B cell (primary cell): ENCODE results near the gene MYO16. TPM values are rescaled to one million over a fixed set of nuclear protein-coding genes. Genes with fewer than 3 reads are reported as not detected.

Source experiments
- ATAC-seq: fragments of 200-7000 bp; cut with Tn5 transposase; one replicate; pipeline ENCODE4 v1.10.0; 2021; ENCODE audit warnings: low read depth, mild to moderate bottlenecking, moderate number of reproducible peaks, moderate library complexity
- CTCF ChIA-PET: fragments of 350-600 bp; sonication (Branson Sonifier 250); formaldehyde crosslinking; loops from one replicate; lab custom pipeline; 2021; ENCODE audit warnings: antibody characterized with exemption, inconsistent platforms; lab: Charles Lee
- POLR2A ChIA-PET: fragments of 350-600 bp; sonication (Branson Sonifier 250); formaldehyde crosslinking; loops from one replicate; lab custom pipeline; 2021; ENCODE audit warnings: antibody characterized with exemption; lab: Charles Lee
- DNase-seq: peaks from one replicate; pipeline ENCODE4 v3.0.0; 2013
- H2AFZ ChIP-seq: 2 replicates; pipeline ENCODE4 v1.6.1; 2012; ENCODE audit warnings: mild to moderate bottlenecking, low read depth, low read length; ENCODE audit not compliant: insufficient read depth, poor library complexity, severe bottlenecking
- H3K27ac ChIP-seq, 2 donors: 1 replicate in 1 of 2; 2 replicates in 1 of 2; pipeline ENCODE4 v1.5.1; 2012 to 2013; ENCODE audit warnings: low read length in 2 of 2, mild to moderate bottlenecking in 2 of 2, moderate library complexity in 1 of 2
- H3K27me3 ChIP-seq, 4 experiments: fragments of 200-600 bp in 1 of 4; sonication (generic) in 1 of 4; replicated peaks in 1 of 4; 1 replicate in 2 of 4; 2 replicates in 2 of 4; pipeline versions ENCODE4 v1.6.1 to v1.7.0; 2013 to 2016; ENCODE audit warnings: low read length in 3 of 4, mild to moderate bottlenecking in 2 of 4, mixed read lengths in 1 of 4, moderate library complexity in 1 of 4; ENCODE audit not compliant: insufficient read depth in 4 of 4, control insufficient read depth in 3 of 4; ENCODE audit errors: control extremely low read depth in 1 of 4
- H3K36me3 ChIP-seq, 2 experiments: replicated peaks in 1 of 2; 1 replicate in 1 of 2; 2 replicates in 1 of 2; pipeline versions ENCODE4 v1.6.1 to v1.7.1; 2013; ENCODE audit warnings: low read length in 1 of 2; ENCODE audit not compliant: insufficient read depth in 2 of 2, control insufficient read depth in 1 of 2; ENCODE audit errors: control extremely low read depth in 1 of 2, extremely low read depth in 1 of 2
- H3K4me1 ChIP-seq, 2 donors: fragments of 200-600 bp in 1 of 2; sonication (generic) in 1 of 2; 1 replicate in 1 of 2; 2 replicates in 1 of 2; pipeline versions ENCODE4 v1.5.1 to v1.6.1; 2013 to 2017; ENCODE audit warnings: low read length in 2 of 2; ENCODE audit not compliant: control insufficient read depth in 2 of 2, insufficient read depth in 2 of 2
- H3K4me2 ChIP-seq: replicated peaks from 2 replicates; pipeline ENCODE3; 2012; ENCODE audit warnings: mild to moderate bottlenecking, low read depth, low read length; ENCODE audit not compliant: poor library complexity, severe bottlenecking
- H3K4me3 ChIP-seq, 5 experiments: fragments of 200-600 bp in 1 of 5; sonication (generic) in 1 of 5; 1 replicate in 3 of 5; 2 replicates in 2 of 5; pipeline versions ENCODE4 v1.5.1 to v1.7.0; 2011 to 2016; ENCODE audit warnings: low read length in 4 of 5, mild to moderate bottlenecking in 4 of 5, low read depth in 2 of 5, control low read depth in 1 of 5, moderate library complexity in 1 of 5; ENCODE audit not compliant: insufficient read depth in 1 of 5; ENCODE audit errors: control extremely low read depth in 1 of 5, extremely low read depth in 1 of 5
- H3K79me2 ChIP-seq: fragments of 200-600 bp; sonication (generic); one replicate; pipeline ENCODE4 v1.6.0; 2016; ENCODE audit warnings: low read length; ENCODE audit not compliant: control insufficient read depth, insufficient read depth
- H3K9ac ChIP-seq: fragments of 200-600 bp; sonication (generic); 2 replicates; pipeline ENCODE4 v1.6.1; 2017; ENCODE audit warnings: mild to moderate bottlenecking, low read length, moderate library complexity
- H3K9me3 ChIP-seq, 3 donors: one replicate each; pipeline versions ENCODE4 v1.6.1 to v1.7.1; 2013; ENCODE audit warnings: low read length in 2 of 3; ENCODE audit not compliant: control insufficient read depth in 2 of 3, insufficient read depth in 1 of 3; ENCODE audit errors: control extremely low read depth in 1 of 3
- H4K20me1 ChIP-seq: 2 replicates; pipeline ENCODE4 v1.6.0; 2012; ENCODE audit warnings: mild to moderate bottlenecking, low read length; ENCODE audit not compliant: insufficient read depth, control insufficient read depth, poor library complexity, severe bottlenecking
- H3K27ac Mint-ChIP-seq: one replicate; pipeline ENCODE4 v1.8.0; 2021; ENCODE audit warnings: mixed read lengths
- H3K27me3 Mint-ChIP-seq: one replicate; pipeline ENCODE4 v1.8.0; 2021; ENCODE audit warnings: mixed read lengths
- H3K4me1 Mint-ChIP-seq: one replicate; pipeline ENCODE4 v1.8.0; 2021; ENCODE audit warnings: mixed read lengths
- H3K4me3 Mint-ChIP-seq: one replicate; pipeline ENCODE4 v1.8.0; 2021; ENCODE audit warnings: mixed read lengths
- H3K9me3 Mint-ChIP-seq: one replicate; pipeline ENCODE4 v1.8.0; 2022; ENCODE audit warnings: mixed read lengths; ENCODE audit not compliant: insufficient read depth
- EZH2 ChIP-seq: IDR thresholded peaks from 2 replicates; pipeline ENCODE4 v1.6.1; 2012; ENCODE audit warnings: borderline replicate concordance, low read depth, mild to moderate bottlenecking, moderate library complexity, low read length; ENCODE audit not compliant: insufficient read depth, poor library complexity, severe bottlenecking
- WGBS: methylation state at CpG from one replicate; pipeline ENCODE4 v1.1.5; 2013; ENCODE audit warnings: missing lambda C conversion rate; ENCODE audit not compliant: insufficient coverage; 5-methylcytosine and 5-hydroxymethylcytosine counted together
- intact Hi-C: fragments of 100-400 bp; cut with micrococcal nuclease; formaldehyde crosslinking; loops from one replicate; pipeline ENCODE4 v1.10.0; 2022
- polyA plus RNA-seq: library from polyadenylated mRNA; depleted of rRNA; stranded (reverse); fragments of >200 nt; gene quantifications from 2 replicates; pipeline ENCODE4 v1.2.3, GENCODE V29; 2012
- total RNA-seq, 2 donors: library from RNA; stranded (reverse); fragments of 120-200 nt in 1 of 2; gene quantifications; 1 replicate in 1 of 2; 2 replicates in 1 of 2; pipeline versions ENCODE4 v1.2.3 to v1.2.4, GENCODE V29; 2013 to 2022
- TF ChIP-seq, protein P1 (sequence below): fragments of 200-600 bp; IDR thresholded peaks from one replicate; pipeline ENCODE4 v1.8.0; 2022; ENCODE audit warnings: antibody characterized with exemption, mild to moderate bottlenecking

MYO16 gene
- total and polyA plus RNA-seq, 2 donors (not counting 1 experiment from before 2014, with no cell fraction given): not detected

DNA sequence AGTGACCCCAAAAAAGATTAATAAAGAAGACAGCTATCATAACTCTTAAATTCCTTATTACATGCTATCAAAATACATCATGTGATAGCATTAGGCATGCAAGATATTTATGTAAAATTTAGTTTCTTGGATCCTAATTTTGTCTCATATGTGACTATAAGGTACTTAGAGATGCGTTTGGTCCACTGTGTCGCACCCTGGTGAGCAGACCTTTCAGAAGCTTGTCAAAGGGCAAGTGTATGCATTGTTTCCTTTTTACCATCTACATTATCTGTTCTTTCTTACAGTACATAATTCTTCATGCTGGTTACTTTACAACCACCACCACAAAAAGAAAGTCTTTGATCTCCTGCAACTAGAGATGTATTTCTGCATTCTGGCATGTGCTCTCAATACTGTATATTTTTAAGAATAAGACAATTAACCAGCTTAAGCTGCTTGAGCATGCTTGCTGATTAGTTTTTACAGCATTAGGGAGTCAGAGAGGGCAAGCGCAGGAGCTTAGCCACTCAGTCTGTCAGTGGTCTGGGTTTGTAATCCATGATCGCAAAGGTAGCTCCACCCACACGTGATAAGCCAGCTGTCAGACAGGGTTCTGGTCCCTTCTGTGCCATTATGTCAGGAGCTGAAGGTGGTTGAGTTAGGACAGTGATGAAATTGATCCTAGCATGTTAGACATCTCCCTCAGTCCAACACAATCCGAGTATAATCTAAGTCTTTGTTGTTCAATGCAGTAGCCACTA lies 500.9 kb downstream of the MYO16 start:
- Histone ChIP-seq H3K27ac (no peak overlapping the region), H3K4me1 (peaks cover 11 to 15% of the 10 kb centered on the region in 2 donors), H3K27me3 (no peaks in the 10 kb centered on the region), H3K4me3 (no peak overlapping the region), H4K20me1 (no peaks in the 10 kb centered on the region), H3K36me3 (no peaks in the 10 kb centered on the region), H3K79me2 (no peaks in the 10 kb centered on the region), H3K9ac (no peak overlapping the region), H3K4me2 (no peak overlapping the region), H2AFZ (no peak overlapping the region), H3K9me3 (no peaks in the 10 kb centered on the region)
- Mint-ChIP-seq H3K27me3 (no peaks in the 10 kb centered on the region), H3K4me3 (no peak overlapping the region), H3K27ac (no peak overlapping the region), H3K9me3 (no peaks in the 10 kb centered on the region), H3K4me1 (peaks cover 24% of the 10 kb centered on the region)
- CTCF ChIA-PET: no interaction called here
- DNase-seq: no peak
- intact Hi-C loops: no loop called here
- TF ChIP-seq, protein P1, sequence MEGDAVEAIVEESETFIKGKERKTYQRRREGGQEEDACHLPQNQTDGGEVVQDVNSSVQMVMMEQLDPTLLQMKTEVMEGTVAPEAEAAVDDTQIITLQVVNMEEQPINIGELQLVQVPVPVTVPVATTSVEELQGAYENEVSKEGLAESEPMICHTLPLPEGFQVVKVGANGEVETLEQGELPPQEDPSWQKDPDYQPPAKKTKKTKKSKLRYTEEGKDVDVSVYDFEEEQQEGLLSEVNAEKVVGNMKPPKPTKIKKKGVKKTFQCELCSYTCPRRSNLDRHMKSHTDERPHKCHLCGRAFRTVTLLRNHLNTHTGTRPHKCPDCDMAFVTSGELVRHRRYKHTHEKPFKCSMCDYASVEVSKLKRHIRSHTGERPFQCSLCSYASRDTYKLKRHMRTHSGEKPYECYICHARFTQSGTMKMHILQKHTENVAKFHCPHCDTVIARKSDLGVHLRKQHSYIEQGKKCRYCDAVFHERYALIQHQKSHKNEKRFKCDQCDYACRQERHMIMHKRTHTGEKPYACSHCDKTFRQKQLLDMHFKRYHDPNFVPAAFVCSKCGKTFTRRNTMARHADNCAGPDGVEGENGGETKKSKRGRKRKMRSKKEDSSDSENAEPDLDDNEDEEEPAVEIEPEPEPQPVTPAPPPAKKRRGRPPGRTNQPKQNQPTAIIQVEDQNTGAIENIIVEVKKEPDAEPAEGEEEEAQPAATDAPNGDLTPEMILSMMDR: no peak
- TF ChIP-seq EZH2: no peak
- POLR2A ChIA-PET: no interaction called here
- WGBS: 97% methylated on average over 3 of the region's 6 CpGs
- no peak for ATAC-seq

DNA sequence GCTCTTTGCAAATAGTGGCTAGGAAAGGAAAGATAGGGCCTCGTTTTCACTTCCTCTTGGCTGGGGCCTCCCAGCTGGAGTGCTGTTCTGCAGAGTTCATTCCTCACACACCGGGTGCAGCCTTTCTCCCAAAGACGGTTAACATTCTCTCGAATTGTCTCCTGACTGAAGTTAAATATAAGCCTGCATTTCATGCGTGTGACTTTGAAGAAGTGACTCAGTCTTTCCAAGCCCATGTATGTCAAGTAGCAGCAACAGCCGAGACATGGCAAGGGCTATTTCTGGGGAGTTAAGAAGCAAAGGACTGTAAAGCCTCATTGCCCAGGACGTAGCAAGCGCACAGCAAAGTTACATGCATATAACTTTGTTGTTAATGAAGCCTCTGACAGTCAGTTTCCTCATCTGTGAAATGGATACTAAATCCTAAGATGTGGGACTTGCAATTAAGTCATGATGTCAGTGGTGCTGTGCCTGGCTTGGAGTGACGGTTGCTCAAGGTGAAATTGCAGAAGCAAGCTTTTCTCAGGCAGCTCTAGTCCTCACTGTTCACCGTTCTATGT lies 502.4 kb downstream of the MYO16 start:
- Histone ChIP-seq H3K4me3 (no peak overlapping the region), H3K79me2 (no peaks in the 10 kb centered on the region), H3K9ac (no peak overlapping the region), H3K27ac (no peak overlapping the region), H3K9me3 (no peaks in the 10 kb centered on the region), H3K4me2 (peak overlapping the region; percentile 20), H3K27me3 (no peaks in the 10 kb centered on the region), H3K4me1 (peaks cover 11 to 15% of the 10 kb centered on the region in 2 donors), H4K20me1 (no peaks in the 10 kb centered on the region), H3K36me3 (no peaks in the 10 kb centered on the region), H2AFZ (no peak overlapping the region)
- intact Hi-C loops: no loop called here
- peak; percentile 39 for ATAC-seq
- WGBS: 6% methylated on average over 5 of the region's 10 CpGs
- no peak for TF ChIP-seq EZH2
- TF ChIP-seq, protein P1: no peak
- ChIA-PET CTCF (interaction anchor here (0.7 kb wide), 1 partner anchor 1685 kb away, joined by 3 read pairs; no protein-coding TSS in a partner anchor), POLR2A (no interaction called here)
- Mint-ChIP-seq H3K27me3 (no peaks in the 10 kb centered on the region), H3K4me1 (peaks cover 24% of the 10 kb centered on the region), H3K27ac (peak overlapping the region; percentile 32), H3K9me3 (no peaks in the 10 kb centered on the region), H3K4me3 (peak overlapping the region; percentile 67)
- peak; percentile 15 for DNase-seq
